ENCODE data around the gene SUPT6H.

GRCh38 chr17:28735242-28735722 is 73.3 kb downstream of the SUPT6H start:
- no peak for TF ChIP-seq CTCF (IDR thresholded peaks at IDR 0.05)
- TF ChIP-seq POLR2A (IDR thresholded peaks at IDR 0.05), result no peak
